Measurements from ENCODE around the gene NLGN1. TPM values are rescaled to one million over a fixed set of nuclear protein-coding genes. Genes with fewer than 3 reads are reported as not detected.

NLGN1 gene
- total and polyA plus RNA-seq, 11 donors, result 1.8 to 27.6 (median 15.5) TPM

DNA sequence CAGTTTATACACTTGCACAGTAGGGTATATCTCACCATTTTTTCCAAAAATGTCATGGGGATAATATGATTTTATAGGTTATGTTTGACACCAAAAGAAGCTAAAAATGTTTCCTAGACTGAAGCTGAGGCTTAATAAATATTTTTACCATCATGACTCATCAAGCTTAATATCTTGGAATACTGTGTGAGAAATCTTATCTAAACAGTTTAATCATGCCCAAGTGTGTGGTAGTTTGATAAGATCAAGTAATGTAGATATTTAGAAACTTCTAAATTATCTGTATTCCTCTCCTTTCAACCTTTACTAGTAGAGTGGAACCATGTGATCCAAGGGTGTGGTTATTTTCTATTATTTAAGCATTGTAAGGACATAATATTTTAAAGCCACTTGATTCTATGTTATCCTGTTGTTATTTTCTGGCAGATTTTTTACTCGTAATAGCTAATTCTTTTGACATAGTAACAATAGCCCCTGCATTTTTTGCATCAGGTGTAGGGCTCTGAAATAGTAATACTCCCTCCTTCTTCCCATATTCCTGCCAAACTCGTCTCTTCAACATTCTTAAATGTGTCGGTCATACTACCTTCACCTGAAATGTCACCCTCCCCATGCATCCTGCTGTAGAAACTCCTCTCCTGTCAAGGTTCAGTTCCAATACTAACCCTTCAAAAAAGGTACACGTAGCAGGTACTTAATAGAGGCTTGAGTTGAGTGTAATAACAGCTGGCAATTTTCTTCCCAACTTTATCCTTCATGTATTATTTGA is 729.6 kb downstream of the NLGN1 start:
- DNase-seq, result no peak
- no peak for ATAC-seq
- H3K4me1 ChIP-seq, result no peaks in the 10 kb centered on the region
- H3K9me3 ChIP-seq, result no peaks in the 10 kb centered on the region
- no peaks in the 10 kb centered on the region for H3K36me3 ChIP-seq
- no peak for TF ChIP-seq POLR2A (IDR thresholded peaks at IDR 0.05)
- TF ChIP-seq CTCF (IDR thresholded peaks at IDR 0.05), result no peak
- 70 to 85% (median 83%) methylated on average over 4 of the region's 4 CpGs for WGBS, 4 donors
- H3K27me3 ChIP-seq, result no peaks in the 10 kb centered on the region
- intact Hi-C loops (cut with DNase I), result loop anchor here in 1 of 10 donors (10.0 kb wide), 1 partner anchor 258 kb away; no protein-coding TSS in a partner anchor
- no peak overlapping the region for H3K27ac ChIP-seq
- H3K4me3 ChIP-seq, result no peak overlapping the region

DNA sequence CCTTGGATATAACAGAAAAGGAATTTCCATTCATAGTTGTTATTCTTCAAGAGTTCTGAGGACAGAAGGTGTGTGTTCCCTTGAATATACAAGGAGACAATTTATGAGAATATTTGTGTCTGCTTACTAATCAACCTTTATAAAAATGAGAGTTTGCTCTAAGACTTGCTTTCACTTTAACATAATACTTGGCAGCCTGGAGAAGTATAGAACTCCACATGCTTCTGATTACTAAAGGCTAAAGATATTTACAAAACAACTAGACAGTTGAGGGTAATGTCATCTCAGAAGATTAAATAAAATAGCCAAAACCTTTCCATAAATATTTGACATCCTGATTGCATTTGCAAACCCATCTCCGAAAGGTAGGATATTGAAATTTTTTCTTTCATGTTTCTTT is 734.5 kb downstream of the NLGN1 start:
- intact Hi-C loops (cut with DNase I), result no loop called here
- H3K4me3 ChIP-seq, result no peak overlapping the region
- whole genome bisulfite sequencing, 4 donors, result 89 to 95% (median 93%) methylated on average over 1 of the region's 1 CpG
- ATAC-seq (no peak), DNase-seq (no peak)
- H3K27me3 ChIP-seq, result no peaks in the 10 kb centered on the region
- no peaks in the 10 kb centered on the region for H3K4me1 ChIP-seq
- no peaks in the 10 kb centered on the region for H3K36me3 ChIP-seq
- TF ChIP-seq CTCF (IDR thresholded peaks at IDR 0.05) (no peak), POLR2A (IDR thresholded peaks at IDR 0.05) (no peak)
- no peaks in the 10 kb centered on the region for H3K9me3 ChIP-seq
- H3K27ac ChIP-seq, result no peak overlapping the region

DNA sequence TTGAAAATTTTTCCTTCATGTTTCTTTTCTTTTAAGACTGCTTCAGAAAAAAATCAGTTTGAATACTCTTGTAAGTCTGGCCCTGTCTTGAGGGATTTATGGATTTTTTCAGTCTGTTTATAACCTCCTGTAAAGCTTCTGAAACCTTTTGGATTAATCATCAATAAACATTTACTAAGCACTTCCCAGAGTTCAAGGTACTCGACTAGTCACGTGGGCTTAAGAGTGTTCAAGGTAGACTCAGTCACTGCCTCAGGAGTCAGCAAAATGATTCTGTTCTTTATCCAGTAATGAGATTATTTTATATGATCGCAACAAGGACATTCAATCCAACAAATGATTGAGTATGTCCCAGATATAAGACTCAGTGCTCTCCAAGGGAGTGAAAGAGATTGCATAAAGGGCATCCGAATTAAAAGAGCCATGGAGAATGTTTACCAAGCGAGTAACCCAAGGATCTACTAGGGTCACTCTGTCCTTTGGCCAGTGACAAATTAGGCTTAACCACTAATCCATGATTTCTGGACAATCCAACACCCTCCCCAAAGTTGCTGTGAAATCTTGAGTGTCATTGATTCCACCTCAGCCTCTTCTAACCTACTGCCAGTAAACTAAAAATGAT is 735.0 kb downstream of the NLGN1 start:
- TF ChIP-seq CTCF (IDR thresholded peaks at IDR 0.05) (no peak), POLR2A (IDR thresholded peaks at IDR 0.05) (no peak)
- Histone ChIP-seq H3K36me3 (no peaks in the 10 kb centered on the region), H3K4me3 (no peak overlapping the region), H3K4me1 (no peaks in the 10 kb centered on the region), H3K27ac (no peak overlapping the region), H3K27me3 (no peaks in the 10 kb centered on the region), H3K9me3 (no peaks in the 10 kb centered on the region)
- WGBS, 4 donors, result 82 to 94% (median 86%) methylated on average over 5 of the region's 5 CpGs
- intact Hi-C loops (cut with DNase I), result no loop called here
- no peak for DNase-seq
- ATAC-seq, result no peak

DNA sequence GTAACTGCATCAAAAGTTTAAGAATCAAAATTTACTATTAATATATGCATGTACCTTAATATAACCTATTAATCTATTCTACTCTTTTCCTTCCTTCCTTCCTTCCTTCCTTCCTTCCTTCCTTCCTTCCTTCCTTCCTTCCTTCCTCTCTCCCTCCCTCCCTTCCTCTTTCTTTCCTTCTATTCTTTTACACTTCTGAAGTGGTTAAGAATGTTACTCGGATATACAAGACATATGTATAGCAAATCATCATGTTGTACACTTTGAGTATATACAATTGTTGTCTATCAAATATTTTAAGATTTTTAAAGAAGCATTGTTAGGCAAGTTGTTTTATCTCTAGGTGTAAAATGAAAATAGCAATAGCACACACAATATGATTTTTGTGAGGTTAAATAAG is 748.5 kb downstream of the NLGN1 start:
- Histone ChIP-seq H3K27me3 (no peaks in the 10 kb centered on the region), H3K36me3 (no peaks in the 10 kb centered on the region), H3K27ac (no peak overlapping the region), H3K4me3 (no peak overlapping the region), H3K4me1 (no peaks in the 10 kb centered on the region), H3K9me3 (no peaks in the 10 kb centered on the region)
- no peak for TF ChIP-seq POLR2A (IDR thresholded peaks at IDR 0.05)
- TF ChIP-seq CTCF (IDR thresholded peaks at IDR 0.05), result no peak
- DNase-seq (no peak), ATAC-seq (no peak)
- intact Hi-C loops (cut with DNase I), result no loop called here
- 78 to 94% (median 85%) methylated on average over 1 of the region's 1 CpG for WGBS, 4 donors

Data from heart left ventricle (tissue), 16 donors.